ENCODE results near the gene CIBAR2. TPM values are rescaled to one million over a fixed set of nuclear protein-coding genes. Genes with fewer than 3 reads are reported as not detected.

CIBAR2 gene
- total and polyA plus RNA-seq, 7 donors: not detected

DNA sequence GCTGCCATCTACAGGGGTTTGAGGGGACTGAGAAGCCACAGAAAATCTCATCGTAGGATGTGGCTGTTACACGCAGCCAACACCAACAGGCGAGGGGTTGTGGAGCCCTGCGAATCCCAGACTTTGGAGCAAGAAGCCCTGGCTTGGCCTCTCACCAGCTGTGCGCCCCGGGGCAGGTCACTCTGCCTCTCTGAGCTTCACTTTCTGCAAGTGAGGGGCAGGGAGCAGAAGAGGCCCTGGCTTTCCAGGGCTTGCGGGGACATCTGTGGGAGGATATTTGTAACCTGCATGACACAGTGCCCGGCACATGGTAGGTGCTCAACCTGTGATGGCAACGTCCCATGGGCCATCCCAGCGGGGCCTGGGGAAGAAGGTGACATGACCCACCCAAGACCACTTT lies 32.9 kb upstream of the CIBAR2 start:
- TF ChIP-seq EP300 (IDR thresholded peaks at IDR 0.05) (no peak), CTCF (IDR thresholded peaks at IDR 0.05) (no peak), POLR2AphosphoS5 (IDR thresholded peaks at IDR 0.05) (no peak), POLR2A (IDR thresholded peaks at IDR 0.05) (no peak)
- Histone ChIP-seq H3K27ac (no peak overlapping the region), H3K9me3 (no peaks in the 10 kb centered on the region), H3K36me3 (no peaks in the 10 kb centered on the region), H3K4me3 (no peak overlapping the region), H3K4me1 (peaks cover 0 to 25% (median 14%) of the 10 kb centered on the region in 4 donors), H3K27me3 (no peaks in the 10 kb centered on the region)
- intact Hi-C loops (cut with DNase I): no loop called here
- whole genome bisulfite sequencing, 2 donors: 93 to 95% methylated on average over 10 of the region's 10 CpGs
- DNase-seq: no peak

DNA sequence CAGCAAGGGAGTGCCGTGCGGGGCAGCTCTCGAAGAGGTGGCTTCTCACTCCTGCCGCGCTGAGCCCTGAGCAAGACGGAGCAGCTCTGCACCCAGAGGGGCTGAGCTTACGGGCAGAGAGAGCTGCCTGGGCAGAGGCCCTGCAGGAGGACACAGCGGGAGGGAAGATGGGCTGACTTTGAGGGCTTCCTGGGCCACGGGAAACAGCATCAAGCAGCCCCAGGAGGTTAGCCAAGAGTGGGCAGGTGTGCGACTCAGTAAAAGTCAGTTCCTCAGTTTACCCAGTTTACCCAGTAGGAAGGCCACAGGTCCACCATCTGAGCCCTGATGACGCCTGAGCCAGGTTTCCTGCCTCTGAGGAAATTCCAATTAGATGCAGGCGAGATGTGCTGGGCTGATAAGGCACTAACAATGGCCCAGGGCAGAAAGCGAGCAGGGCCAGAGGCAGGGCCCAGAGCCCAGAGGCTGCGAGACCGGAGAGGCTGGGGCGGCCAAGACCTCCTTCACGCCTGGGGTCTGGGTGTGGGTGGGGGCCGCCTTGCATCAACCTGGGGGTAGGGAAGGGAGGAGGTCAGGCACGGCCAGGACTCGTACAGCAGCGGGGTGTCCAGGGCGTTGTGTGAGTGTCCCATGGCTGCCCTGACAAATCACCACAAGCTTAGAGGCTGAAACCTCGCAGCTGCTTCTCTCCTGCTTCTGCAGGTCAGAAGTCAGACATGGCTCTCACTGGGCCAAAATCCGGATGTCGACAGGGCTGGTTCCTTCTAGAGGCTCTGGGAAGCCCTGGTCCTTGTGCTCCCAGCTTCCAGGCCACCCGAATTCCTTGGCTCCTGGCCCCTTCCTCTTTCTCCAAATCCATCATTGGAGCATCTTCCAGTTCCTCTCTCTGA lies 32.0 kb upstream of the CIBAR2 start:
- H3K36me3 ChIP-seq: no peaks in the 10 kb centered on the region
- no peak for TF ChIP-seq POLR2A (IDR thresholded peaks at IDR 0.05)
- no peak for TF ChIP-seq CTCF (IDR thresholded peaks at IDR 0.05)
- no peak for TF ChIP-seq POLR2AphosphoS5 (IDR thresholded peaks at IDR 0.05)
- no peak for TF ChIP-seq EP300 (IDR thresholded peaks at IDR 0.05)
- no peak for DNase-seq
- H3K27ac ChIP-seq: no peak overlapping the region
- no peaks in the 10 kb centered on the region for H3K27me3 ChIP-seq
- no peaks in the 10 kb centered on the region for H3K9me3 ChIP-seq
- H3K4me3 ChIP-seq: no peak overlapping the region
- H3K4me1 ChIP-seq: peaks cover 0 to 16% (median 5%) of the 10 kb centered on the region in 4 donors
- intact Hi-C loops (cut with DNase I): no loop called here
- WGBS, 2 donors: 84 to 85% methylated on average over 26 of the region's 26 CpGs

GRCh38 chr16:85142771-85143211 lies 30.5 kb upstream of the CIBAR2 start:
- H3K4me1 ChIP-seq: peaks cover 0 to 20% (median 10%) of the 10 kb centered on the region in 4 donors
- no peak overlapping the region for H3K4me3 ChIP-seq
- no peak for TF ChIP-seq POLR2AphosphoS5 (IDR thresholded peaks at IDR 0.05)
- no peak for TF ChIP-seq POLR2A (IDR thresholded peaks at IDR 0.05)
- TF ChIP-seq EP300 (IDR thresholded peaks at IDR 0.05): no peak
- TF ChIP-seq CTCF (IDR thresholded peaks at IDR 0.05): no peak
- H3K36me3 ChIP-seq: no peaks in the 10 kb centered on the region
- no peaks in the 10 kb centered on the region for H3K9me3 ChIP-seq
- no peak overlapping the region for H3K27ac ChIP-seq
- no peak for DNase-seq
- 75 to 81% methylated on average over 19 of the region's 19 CpGs for WGBS, 2 donors
- no peaks in the 10 kb centered on the region for H3K27me3 ChIP-seq
- intact Hi-C loops (cut with DNase I): no loop called here

- Histone ChIP-seq H3K4me1 (peaks cover 0 to 27% (median 14%) of the 10 kb centered on the region in 4 donors), H3K27me3 (no peaks in the 10 kb centered on the region), H3K4me3 (no peak overlapping the region), H3K9me3 (no peaks in the 10 kb centered on the region), H3K36me3 (no peaks in the 10 kb centered on the region), H3K27ac (no peak overlapping the region)
- no peak for DNase-seq
- 91 to 92% methylated on average over 7 of the region's 7 CpGs for WGBS, 2 donors
- intact Hi-C loops (cut with DNase I): no loop called here
- TF ChIP-seq CTCF (IDR thresholded peaks at IDR 0.05) (no peak), POLR2A (IDR thresholded peaks at IDR 0.05) (no peak), POLR2AphosphoS5 (IDR thresholded peaks at IDR 0.05) (no peak), EP300 (IDR thresholded peaks at IDR 0.05) (no peak)
Observed at GRCh38 chr16:85142129-85142513, 29.8 kb upstream of the CIBAR2 start.

Data from sigmoid colon (tissue), 7 donors.